WI38 (cell line): ENCODE results near the gene BRINP2.

ENCODE experiments used
- H3K4me3 ChIP-seq: 2 replicates; pipeline ENCODE4 v1.5.1; 2011; ENCODE audit warnings: low read depth, mild to moderate bottlenecking, control low read depth, low read length
- TF ChIP-seq, protein P1 (sequence below): IDR thresholded peaks from 2 replicates; pipeline ENCODE4 v1.5.1; 2012; ENCODE audit warnings: low read depth, mild to moderate bottlenecking, control low read depth, low read length

BRINP2 gene

DNA sequence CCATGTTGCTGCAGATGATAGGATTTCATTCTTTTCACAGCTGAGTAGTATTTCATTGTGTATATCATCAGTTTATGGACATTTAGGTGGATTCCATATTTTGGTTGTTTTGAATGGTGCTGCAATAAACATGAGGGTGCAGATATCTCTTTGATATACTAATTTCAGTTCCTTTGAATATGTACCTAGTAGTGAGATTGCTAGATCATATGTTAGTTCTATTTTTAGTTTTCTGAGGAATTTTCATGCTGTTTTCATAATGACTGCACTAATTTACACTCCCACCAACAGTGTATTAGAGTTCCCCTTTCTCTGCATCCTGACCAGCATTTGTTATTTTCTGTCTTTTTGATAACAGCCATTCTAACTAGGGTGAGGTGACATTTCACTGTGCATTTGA is 82.1 kb downstream of the BRINP2 start:
- TF ChIP-seq, protein P1, sequence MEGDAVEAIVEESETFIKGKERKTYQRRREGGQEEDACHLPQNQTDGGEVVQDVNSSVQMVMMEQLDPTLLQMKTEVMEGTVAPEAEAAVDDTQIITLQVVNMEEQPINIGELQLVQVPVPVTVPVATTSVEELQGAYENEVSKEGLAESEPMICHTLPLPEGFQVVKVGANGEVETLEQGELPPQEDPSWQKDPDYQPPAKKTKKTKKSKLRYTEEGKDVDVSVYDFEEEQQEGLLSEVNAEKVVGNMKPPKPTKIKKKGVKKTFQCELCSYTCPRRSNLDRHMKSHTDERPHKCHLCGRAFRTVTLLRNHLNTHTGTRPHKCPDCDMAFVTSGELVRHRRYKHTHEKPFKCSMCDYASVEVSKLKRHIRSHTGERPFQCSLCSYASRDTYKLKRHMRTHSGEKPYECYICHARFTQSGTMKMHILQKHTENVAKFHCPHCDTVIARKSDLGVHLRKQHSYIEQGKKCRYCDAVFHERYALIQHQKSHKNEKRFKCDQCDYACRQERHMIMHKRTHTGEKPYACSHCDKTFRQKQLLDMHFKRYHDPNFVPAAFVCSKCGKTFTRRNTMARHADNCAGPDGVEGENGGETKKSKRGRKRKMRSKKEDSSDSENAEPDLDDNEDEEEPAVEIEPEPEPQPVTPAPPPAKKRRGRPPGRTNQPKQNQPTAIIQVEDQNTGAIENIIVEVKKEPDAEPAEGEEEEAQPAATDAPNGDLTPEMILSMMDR = no peak
- H3K4me3 ChIP-seq = no peak overlapping the region

GRCh38 chr1:177255411-177255810 is 84.7 kb downstream of the BRINP2 start:
- TF ChIP-seq, protein P1 = no peak
- no peak overlapping the region for H3K4me3 ChIP-seq

DNA sequence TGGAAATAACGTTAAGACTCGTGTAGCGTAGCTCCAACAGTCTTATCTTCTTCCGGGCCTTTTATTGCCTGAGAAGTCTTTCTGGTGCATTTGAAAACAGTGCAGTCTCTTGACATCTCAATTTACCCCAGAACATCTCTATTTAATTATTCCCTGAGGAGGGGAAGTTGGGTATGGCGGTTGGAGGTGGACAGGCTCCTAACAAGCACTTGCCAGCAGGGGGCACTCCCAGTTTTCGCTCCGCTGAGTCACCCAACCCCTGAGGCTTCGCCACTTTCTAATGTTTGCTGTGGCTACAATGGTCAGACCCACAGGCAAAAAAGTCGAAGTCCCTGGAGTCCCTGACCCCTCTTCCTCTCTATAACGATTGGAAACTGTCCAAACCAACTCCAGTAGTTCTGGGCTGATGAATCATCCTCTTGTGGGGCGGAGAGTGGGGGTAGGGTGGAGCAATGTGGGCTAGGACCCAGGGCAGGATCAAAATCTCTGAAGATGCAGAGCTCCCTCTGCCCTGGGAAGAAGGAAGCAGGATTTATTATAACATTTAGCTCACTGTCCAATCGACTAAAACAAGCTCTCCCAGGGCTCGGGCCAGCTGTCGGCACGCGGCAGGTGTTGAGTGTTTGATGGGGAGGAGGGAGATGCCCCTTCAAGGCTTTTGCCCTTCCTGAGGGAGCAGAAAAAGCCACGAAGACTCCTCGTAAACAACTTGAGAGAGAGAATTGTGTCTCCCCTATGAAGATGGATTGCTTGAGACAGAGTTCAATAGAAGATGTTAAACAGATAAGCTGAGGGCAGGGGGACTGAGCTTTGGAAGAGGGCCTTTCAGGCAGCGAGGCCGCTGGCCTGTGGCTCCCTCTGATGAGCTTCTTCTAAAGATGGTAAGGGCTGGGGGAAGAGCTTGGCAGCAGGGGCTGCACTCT is 85.7 kb downstream of the BRINP2 start:
- TF ChIP-seq, protein P1 = peak; percentile 44
- H3K4me3 ChIP-seq = no peak overlapping the region

GRCh38 chr1:177257128-177257527 is 86.4 kb downstream of the BRINP2 start:
- TF ChIP-seq, protein P1 = no peak
- no peak overlapping the region for H3K4me3 ChIP-seq

- no peak overlapping the region for H3K4me3 ChIP-seq
- TF ChIP-seq, protein P1 = no peak
Measured at GRCh38 chr1:177257576-177257975, 86.8 kb downstream of the BRINP2 start.

DNA sequence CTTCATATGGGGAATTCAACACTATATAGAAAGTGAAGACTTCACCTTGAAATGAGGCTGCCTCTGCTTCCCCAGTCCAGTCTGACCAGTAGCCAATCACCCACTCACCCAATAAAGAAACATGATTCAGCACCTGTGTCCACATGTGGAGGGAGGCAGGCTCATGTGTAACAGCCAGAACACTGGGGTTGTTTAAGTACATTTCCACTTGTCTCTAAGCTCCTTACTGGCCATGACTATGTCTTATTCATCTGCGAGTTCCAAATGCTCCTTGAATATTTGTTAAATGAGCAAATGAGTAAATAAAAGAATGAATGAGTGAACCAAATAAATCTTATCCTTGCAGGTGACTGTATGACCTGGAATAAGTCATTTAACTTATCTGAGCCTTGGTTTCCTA is 100.1 kb downstream of the BRINP2 start:
- H3K4me3 ChIP-seq = no peak overlapping the region
- TF ChIP-seq, protein P1 = no peak

DNA sequence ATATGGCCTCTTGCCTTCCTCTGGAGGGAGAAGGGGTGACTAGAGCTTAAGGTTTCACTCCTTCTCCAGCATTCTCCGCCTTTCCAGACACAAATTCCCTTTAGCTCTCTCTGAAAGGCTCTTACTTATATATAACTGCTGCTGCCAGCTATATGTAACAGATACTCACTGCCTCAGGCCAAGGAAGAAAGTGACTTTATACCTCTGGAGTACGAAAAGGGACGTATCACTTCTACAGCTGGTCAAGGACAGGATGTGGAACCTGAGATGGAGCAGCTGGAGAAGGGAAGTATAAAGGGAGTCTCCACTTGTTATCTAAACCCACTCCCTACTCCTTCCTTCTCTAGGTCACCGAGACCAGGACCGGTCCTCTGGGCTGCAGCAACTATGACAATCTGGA is 102.4 kb downstream of the BRINP2 start:
- H3K4me3 ChIP-seq = no peak overlapping the region
- TF ChIP-seq, protein P1 = no peak
